ENCODE measurements around the gene LRRC28. TPM values are rescaled to one million over a fixed set of nuclear protein-coding genes. Genes with fewer than 3 reads are reported as not detected.

Gene LRRC28
- total and polyA plus RNA-seq, 2 experiments from 2014 or later = 24.9 to 45.5 TPM

DNA sequence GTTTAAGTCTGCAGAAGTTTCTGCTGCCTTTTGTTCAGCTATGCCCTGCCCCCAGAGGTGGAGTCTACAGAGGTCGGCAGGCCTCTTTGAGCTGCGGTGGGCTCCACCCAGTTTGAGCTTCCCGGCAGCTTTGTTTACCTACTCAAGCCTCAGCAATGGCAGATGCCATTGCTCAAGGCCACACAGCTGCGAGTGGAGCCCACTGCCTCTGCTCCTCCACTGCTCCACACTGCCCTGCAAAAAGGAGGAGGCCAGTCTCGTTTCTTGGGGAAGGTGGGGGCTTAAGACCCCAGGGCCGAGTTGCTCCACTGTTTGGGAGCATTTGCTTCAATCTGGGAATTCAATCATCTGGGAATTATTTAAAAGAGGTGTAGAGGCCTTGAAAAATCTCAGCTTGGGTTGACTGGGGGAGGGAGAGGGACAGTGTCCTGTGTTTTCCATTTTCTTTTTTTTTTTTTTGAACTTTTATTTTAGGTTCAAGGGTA lies 169.9 kb downstream of the LRRC28 start:
- DNase-seq (ENCODE audit: low read depth in 1 of 2, low spot score in 1 of 2) = peak in 1 of 2 donors; percentile 49
- TF ChIP-seq, protein P1, sequence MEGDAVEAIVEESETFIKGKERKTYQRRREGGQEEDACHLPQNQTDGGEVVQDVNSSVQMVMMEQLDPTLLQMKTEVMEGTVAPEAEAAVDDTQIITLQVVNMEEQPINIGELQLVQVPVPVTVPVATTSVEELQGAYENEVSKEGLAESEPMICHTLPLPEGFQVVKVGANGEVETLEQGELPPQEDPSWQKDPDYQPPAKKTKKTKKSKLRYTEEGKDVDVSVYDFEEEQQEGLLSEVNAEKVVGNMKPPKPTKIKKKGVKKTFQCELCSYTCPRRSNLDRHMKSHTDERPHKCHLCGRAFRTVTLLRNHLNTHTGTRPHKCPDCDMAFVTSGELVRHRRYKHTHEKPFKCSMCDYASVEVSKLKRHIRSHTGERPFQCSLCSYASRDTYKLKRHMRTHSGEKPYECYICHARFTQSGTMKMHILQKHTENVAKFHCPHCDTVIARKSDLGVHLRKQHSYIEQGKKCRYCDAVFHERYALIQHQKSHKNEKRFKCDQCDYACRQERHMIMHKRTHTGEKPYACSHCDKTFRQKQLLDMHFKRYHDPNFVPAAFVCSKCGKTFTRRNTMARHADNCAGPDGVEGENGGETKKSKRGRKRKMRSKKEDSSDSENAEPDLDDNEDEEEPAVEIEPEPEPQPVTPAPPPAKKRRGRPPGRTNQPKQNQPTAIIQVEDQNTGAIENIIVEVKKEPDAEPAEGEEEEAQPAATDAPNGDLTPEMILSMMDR (IDR thresholded peaks at IDR 0.05; ENCODE audit: low read depth, low read length) = no peak
- peaks cover 8% of the 10 kb centered on the region for H3K4me1 ChIP-seq (ENCODE audit: low read depth)
- H3K4me3 ChIP-seq = no peak overlapping the region
- H3K9me3 ChIP-seq (ENCODE audit: low read depth) = no peaks in the 10 kb centered on the region
- no peaks in the 10 kb centered on the region for H3K36me3 ChIP-seq
- H3K27me3 ChIP-seq = no peaks in the 10 kb centered on the region
- H3K27ac ChIP-seq = no peak overlapping the region

DNA sequence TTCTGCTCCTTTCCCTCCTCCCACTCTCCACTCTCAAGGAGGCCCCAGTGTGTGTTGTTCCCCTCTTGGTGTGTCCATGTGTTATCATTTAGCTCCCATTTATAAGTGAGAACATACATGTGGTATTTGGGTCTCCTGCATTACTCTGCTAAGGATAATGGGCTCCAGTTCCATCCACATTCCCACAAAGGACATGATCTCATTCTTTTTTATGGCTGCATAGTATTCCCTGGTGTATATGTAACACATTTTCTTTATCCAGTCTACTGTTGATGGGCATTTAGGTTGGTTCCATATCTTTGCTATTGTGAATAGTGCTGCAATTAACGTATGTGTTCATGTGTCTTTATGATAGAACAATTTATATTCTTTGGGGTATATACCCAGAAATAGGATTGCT lies 170.5 kb downstream of the LRRC28 start:
- no peaks in the 10 kb centered on the region for H3K9me3 ChIP-seq (ENCODE audit: low read depth)
- H3K27me3 ChIP-seq = no peaks in the 10 kb centered on the region
- TF ChIP-seq, protein P1 (IDR thresholded peaks at IDR 0.05; ENCODE audit: low read depth, low read length) = no peak

DNA sequence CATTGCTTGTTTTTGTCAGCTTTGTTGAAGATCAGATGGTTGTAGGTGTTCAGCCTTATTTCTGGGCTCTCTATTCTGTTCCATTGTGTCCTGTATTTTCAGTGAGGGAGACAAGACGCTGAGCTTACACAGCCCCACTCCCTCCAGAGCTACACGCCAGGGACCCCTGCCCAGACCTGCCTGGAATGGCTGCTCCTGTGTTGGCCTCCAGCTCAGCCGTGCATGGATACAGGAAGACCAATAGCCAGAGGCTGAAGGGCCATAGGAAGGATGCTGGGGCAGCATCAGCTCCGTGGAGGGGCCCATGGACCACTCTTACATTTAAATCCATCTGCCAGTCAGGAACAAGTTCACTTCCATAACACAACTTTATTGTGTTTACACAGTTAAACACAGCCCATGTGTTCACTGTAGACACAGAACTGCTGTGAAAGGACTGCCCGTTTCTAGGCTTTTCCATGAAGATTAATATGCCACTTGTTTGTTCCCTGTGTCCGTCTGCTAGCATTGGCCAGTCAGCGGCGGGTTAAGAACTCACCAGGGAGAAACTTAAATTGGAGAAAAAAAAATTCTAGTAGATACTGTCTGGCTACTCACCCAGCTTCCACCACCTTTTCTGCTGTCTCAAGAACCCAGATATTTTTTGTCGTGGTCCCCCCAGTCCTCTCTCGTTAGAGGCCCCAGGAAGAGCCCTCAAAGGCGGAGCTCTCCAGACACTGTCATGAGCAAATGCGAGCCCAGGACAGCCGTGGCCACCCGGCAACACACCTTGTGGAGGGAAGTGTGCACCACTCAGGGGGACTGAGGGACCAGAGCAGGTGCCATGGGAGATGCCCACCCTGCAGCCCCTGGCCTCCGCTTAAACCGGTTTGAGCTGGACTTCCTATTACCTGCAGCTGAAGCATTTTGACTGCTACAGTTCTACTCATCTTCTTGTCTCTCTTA lies 172.2 kb downstream of the LRRC28 start:
- Histone ChIP-seq H3K36me3 (no peaks in the 10 kb centered on the region), H3K4me1 (ENCODE audit: low read depth) (peaks cover 8% of the 10 kb centered on the region), H3K27ac (no peak overlapping the region), H3K9me3 (ENCODE audit: low read depth) (no peaks in the 10 kb centered on the region), H3K4me3 (no peak overlapping the region), H3K27me3 (no peaks in the 10 kb centered on the region)
- TF ChIP-seq, protein P1 (IDR thresholded peaks at IDR 0.05; ENCODE audit: low read depth, low read length) = no peak
- DNase-seq (ENCODE audit: low read depth in 1 of 2, low spot score in 1 of 2) = no peak

More for the DNA sequence above, 170.5 kb downstream of the LRRC28 start:
- no peak for DNase-seq (ENCODE audit: low read depth in 1 of 2, low spot score in 1 of 2)
- Histone ChIP-seq H3K4me3 (no peak overlapping the region), H3K4me1 (ENCODE audit: low read depth) (peaks cover 8% of the 10 kb centered on the region), H3K27ac (no peak overlapping the region), H3K36me3 (no peaks in the 10 kb centered on the region)

DNA sequence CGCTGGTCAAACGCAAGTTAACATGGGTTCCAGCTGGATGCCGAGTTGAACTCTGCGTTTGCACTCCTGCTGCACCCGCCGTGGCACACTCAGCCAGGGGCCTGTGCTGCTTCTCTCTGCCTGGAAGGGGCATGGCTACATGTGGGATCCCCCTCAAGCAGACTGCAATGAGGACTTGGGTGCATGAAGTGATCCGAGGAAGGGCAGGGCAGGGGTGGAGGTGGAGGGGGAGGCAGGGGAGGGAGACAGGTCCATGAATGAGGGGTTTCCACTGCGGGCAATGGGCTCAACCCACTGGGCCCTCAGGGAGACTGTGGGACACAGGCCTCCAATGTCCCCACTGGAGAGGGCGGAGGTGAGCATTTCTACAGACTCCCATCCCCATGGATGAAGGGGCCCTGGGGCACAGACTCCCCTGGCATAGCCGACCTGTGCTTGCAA lies 172.9 kb downstream of the LRRC28 start:
- no peak for DNase-seq (ENCODE audit: low read depth in 1 of 2, low spot score in 1 of 2)
- Histone ChIP-seq H3K36me3 (no peaks in the 10 kb centered on the region), H3K9me3 (ENCODE audit: low read depth) (no peaks in the 10 kb centered on the region), H3K4me3 (no peak overlapping the region), H3K27ac (no peak overlapping the region), H3K4me1 (ENCODE audit: low read depth) (peaks cover 8% of the 10 kb centered on the region), H3K27me3 (no peaks in the 10 kb centered on the region)
- TF ChIP-seq, protein P1 (IDR thresholded peaks at IDR 0.05; ENCODE audit: low read depth, low read length) = no peak

DNA sequence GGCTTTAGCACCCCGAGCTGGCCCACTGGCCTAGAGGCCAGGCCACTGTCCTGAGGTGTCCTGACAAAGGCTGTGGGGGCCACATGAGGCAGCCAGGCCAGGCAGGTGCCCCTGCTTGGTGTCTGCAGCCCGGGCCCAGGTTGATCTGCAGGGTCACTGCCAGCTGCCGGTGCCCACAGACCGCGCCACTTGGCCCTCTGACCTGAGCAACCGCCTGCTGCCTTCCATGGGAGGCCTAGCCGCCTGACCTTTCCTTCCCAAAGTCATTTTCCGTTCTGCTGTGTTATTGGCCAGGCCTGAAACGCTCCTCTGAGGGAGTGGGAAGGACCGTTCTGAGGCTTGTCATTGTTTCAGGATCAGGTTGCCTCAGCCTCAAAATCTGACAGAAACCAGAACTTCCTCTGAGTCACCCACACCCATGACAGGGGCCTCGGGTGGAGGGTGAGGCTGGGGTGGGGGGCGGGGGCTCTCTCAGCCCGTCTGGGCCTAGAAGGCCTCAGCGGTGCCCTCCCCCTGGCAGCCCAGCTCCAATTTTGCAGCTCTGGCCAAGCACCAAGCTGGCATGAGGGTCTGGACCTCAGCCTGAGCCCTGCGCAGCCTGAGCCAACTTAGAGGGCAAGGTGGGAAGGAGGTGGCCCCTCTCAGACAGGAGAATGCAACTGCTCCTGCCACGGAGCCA lies 173.8 kb downstream of the LRRC28 start:
- Histone ChIP-seq H3K27me3 (no peaks in the 10 kb centered on the region), H3K36me3 (no peaks in the 10 kb centered on the region), H3K4me1 (ENCODE audit: low read depth) (peaks cover 8% of the 10 kb centered on the region), H3K27ac (peak overlapping the region; percentile 64), H3K4me3 (no peak overlapping the region), H3K9me3 (ENCODE audit: low read depth) (no peaks in the 10 kb centered on the region)
- DNase-seq (ENCODE audit: low read depth in 1 of 2, low spot score in 1 of 2) = peak; percentile 46 to 96
- TF ChIP-seq, protein P1 (IDR thresholded peaks at IDR 0.05; ENCODE audit: low read depth, low read length) = no peak
